SU-DHL-6 (cell line): ENCODE data around the gene ISYNA1.

Experiments used
- H2AFZ ChIP-seq: fragments of 200-600 bp; sonication (generic); 2 replicates; pipeline ENCODE4 v1.6.1; 2014; ENCODE audit warnings: low read depth, mild to moderate bottlenecking, moderate library complexity, mixed read lengths, antibody characterized with exemption, low read length; ENCODE audit not compliant: severe bottlenecking
- H3F3A ChIP-seq: fragments of 200-600 bp; shearing (Covaris generic); 2 replicates; pipeline ENCODE4 v1.6.0; 2016; ENCODE audit warnings: antibody characterized with exemption, mild to moderate bottlenecking; ENCODE audit not compliant: insufficient read depth
- H3K27ac ChIP-seq: fragments of 200-600 bp; sonication (generic); 2 replicates; pipeline ENCODE4 v1.5.1; 2016; ENCODE audit warnings: low read depth, mild to moderate bottlenecking, low read length, moderate library complexity, mixed read lengths
- H3K27me3 ChIP-seq: fragments of 200-600 bp; sonication (generic), shearing (Covaris generic); 2 replicates; pipeline ENCODE4 v1.6.0; 2014; ENCODE audit warnings: mild to moderate bottlenecking, low read length
- H3K36me3 ChIP-seq: fragments of 200-600 bp; sonication (generic); 2 replicates; pipeline ENCODE4 v1.6.1; 2014; ENCODE audit warnings: mild to moderate bottlenecking, low read length, mixed read lengths
- H3K4me2 ChIP-seq: fragments of 300-600, 200-600 bp; shearing (Covaris generic), sonication (generic); 2 replicates; pipeline ENCODE4 v1.6.0; 2014; ENCODE audit warnings: low read length, low read depth, mild to moderate bottlenecking; ENCODE audit not compliant: poor library complexity, severe bottlenecking
- H3K4me3 ChIP-seq: fragments of 200-600 bp; sonication (generic); 2 replicates; pipeline ENCODE4 v1.5.1; 2014; ENCODE audit warnings: antibody characterized with exemption, low read length, mild to moderate bottlenecking, mixed read lengths; ENCODE audit not compliant: insufficient read depth, poor library complexity, severe bottlenecking
- H3K79me2 ChIP-seq: fragments of 200-600 bp; sonication (generic); 2 replicates; pipeline ENCODE4 v1.6.1; 2014; ENCODE audit warnings: mild to moderate bottlenecking, low read length, moderate library complexity; ENCODE audit not compliant: insufficient read depth
- H3K9ac ChIP-seq: fragments of 200-600 bp; sonication (generic); 2 replicates; pipeline ENCODE4 v1.7.0; 2014; ENCODE audit warnings: mild to moderate bottlenecking, low read length
- H3K9me2 ChIP-seq: fragments of 200-600 bp; sonication (generic); replicated peaks from 2 replicates; pipeline ENCODE4 v1.6.1; 2014; ENCODE audit warnings: low read length; ENCODE audit not compliant: insufficient read depth
- H3K9me3 ChIP-seq: fragments of 200-600 bp; sonication (generic); 2 replicates; pipeline ENCODE4 v1.6.1; 2014; ENCODE audit warnings: low read length, mixed read lengths; ENCODE audit not compliant: insufficient read depth
- H4K20me1 ChIP-seq: fragments of 200-600 bp; sonication (generic); 2 replicates; pipeline ENCODE4 v1.6.1; 2014; ENCODE audit warnings: low read depth, mild to moderate bottlenecking, antibody characterized with exemption, low read length, moderate library complexity, mixed read lengths
- EZH2phosphoT487 ChIP-seq: fragments of 200-600 bp; sonication (generic), shearing (Covaris generic); conservative IDR thresholded peaks from 2 replicates; pipeline ENCODE4 v1.6.1; 2018; ENCODE audit warnings: mild to moderate bottlenecking, antibody characterized with exemption, low read length, moderate library complexity, mixed read lengths
- TF ChIP-seq, protein P1 (sequence below): fragments of 200-600 bp; sonication (generic); IDR thresholded peaks from one replicate; pipeline ENCODE4 v1.5.1; 2017; ENCODE audit warnings: antibody characterized with exemption, mild to moderate bottlenecking, low read length, moderate library complexity; ENCODE audit not compliant: insufficient read depth, poor library complexity, severe bottlenecking

ISYNA1 gene

DNA sequence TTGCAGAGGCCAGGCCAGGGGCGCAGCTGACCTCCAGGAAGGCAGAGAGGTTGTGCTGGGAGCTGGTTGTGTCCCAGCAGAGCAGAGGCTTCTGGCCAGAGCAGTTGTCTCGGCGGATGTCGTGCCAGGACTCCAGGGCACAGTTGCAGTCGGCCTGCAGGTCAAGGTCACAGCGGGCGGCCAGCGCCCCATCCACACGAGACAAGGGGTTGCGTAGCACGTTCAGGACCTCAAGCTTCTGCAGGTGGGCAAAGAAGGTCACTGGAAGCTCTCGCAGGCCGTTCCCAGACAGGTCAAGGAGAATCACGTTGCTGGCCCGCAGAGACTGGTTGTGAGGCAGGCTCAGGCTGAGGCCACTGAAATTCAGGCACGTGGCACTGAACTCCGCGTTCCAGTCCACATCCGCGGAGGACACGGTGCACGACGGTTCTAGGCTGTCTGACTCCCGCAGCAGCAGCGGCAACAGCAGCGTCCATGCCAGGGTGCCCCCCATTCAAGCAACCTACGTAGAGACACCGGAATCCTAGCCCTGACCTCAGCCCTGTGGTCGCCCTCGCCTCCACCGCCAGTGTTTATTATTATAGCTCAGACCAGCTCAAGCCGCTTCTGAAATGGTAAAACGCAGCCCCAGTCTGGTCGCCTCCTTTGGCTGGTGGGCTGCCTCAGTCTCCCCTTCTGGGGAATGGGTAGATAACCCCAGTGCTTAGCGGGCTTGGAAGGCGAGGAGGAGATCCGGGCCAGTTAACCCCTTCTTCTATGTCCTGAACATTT, 41.3 kb downstream of the ISYNA1 start:
- Histone ChIP-seq H3K4me3 (no peak overlapping the region), H3K27me3 (no peaks in the 10 kb centered on the region; the same call in 1 of the 2 replicates), H3K9ac (no peak overlapping the region; the same call in 1 of the 2 replicates), H3K27ac (no peak overlapping the region), H3F3A (no peaks in the 10 kb centered on the region), H3K79me2 (no peaks in the 10 kb centered on the region), H3K4me2 (peak overlapping the region; percentile 22), H2AFZ (no peak overlapping the region), H3K9me3 (no peaks in the 10 kb centered on the region), H4K20me1 (no peaks in the 10 kb centered on the region), H3K36me3 (no peaks in the 10 kb centered on the region), H3K9me2 (no peaks in the 10 kb centered on the region)
- TF ChIP-seq, protein P1, sequence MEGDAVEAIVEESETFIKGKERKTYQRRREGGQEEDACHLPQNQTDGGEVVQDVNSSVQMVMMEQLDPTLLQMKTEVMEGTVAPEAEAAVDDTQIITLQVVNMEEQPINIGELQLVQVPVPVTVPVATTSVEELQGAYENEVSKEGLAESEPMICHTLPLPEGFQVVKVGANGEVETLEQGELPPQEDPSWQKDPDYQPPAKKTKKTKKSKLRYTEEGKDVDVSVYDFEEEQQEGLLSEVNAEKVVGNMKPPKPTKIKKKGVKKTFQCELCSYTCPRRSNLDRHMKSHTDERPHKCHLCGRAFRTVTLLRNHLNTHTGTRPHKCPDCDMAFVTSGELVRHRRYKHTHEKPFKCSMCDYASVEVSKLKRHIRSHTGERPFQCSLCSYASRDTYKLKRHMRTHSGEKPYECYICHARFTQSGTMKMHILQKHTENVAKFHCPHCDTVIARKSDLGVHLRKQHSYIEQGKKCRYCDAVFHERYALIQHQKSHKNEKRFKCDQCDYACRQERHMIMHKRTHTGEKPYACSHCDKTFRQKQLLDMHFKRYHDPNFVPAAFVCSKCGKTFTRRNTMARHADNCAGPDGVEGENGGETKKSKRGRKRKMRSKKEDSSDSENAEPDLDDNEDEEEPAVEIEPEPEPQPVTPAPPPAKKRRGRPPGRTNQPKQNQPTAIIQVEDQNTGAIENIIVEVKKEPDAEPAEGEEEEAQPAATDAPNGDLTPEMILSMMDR, result no peak
- no peak for TF ChIP-seq EZH2phosphoT487

DNA sequence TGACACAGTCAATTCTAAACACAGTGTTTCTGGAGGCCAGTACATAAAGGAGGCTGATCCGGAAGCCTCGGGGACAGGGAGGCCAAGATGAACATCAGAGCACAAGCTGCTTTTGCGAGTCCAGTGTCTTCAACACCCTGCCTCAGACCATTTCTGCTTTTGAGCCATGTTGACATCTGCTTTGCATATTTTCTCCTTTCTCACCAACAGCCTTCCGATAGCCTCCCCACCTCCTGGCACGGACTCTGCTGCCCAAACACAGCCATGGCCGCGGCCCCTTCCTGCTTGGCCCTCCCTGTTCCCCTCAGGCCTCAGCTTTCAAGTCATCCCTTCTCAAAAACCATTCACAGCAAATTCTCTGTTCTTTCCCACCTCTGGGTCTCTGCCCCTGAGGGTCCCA, 44.1 kb downstream of the ISYNA1 start:
- Histone ChIP-seq H3K9me2 (no peaks in the 10 kb centered on the region), H2AFZ (no peak overlapping the region), H3K9me3 (no peaks in the 10 kb centered on the region), H3K79me2 (no peaks in the 10 kb centered on the region), H3K9ac (no peak overlapping the region), H4K20me1 (no peaks in the 10 kb centered on the region), H3K27me3 (no peaks in the 10 kb centered on the region; the same call in 1 of the 2 replicates), H3F3A (no peaks in the 10 kb centered on the region), H3K4me3 (no peak overlapping the region), H3K4me2 (no peak overlapping the region), H3K36me3 (no peaks in the 10 kb centered on the region), H3K27ac (no peak overlapping the region)
- no peak for TF ChIP-seq EZH2phosphoT487
- TF ChIP-seq, protein P1, result no peak

DNA sequence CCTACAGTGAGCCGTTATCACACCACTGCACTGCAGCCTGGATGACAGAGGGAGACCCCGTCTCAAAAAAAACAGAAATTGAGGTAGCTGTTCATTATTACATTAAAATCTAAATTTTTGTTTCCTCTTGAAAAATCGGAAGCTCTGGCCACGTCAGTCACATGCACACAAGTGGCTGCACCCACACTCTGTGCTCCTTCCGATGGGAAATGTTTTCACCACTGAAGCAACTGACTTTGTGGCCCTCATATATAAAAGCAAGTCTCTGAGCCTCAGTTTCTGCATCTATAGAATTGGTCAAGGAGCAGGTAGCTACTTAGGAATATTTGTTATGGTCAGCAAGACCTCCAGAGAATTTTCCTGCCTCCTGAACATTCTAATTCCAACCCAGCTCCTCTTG, 45.0 kb downstream of the ISYNA1 start:
- H3K4me2 ChIP-seq, result no peak overlapping the region
- H3F3A ChIP-seq, result no peaks in the 10 kb centered on the region
- no peaks in the 10 kb centered on the region for H3K36me3 ChIP-seq
- TF ChIP-seq, protein P1, result no peak
- no peak for TF ChIP-seq EZH2phosphoT487
- no peaks in the 10 kb centered on the region for H3K9me2 ChIP-seq
- no peaks in the 10 kb centered on the region for H3K9me3 ChIP-seq
- no peaks in the 10 kb centered on the region; the same call in 1 of the 2 replicates for H3K27me3 ChIP-seq
- H3K27ac ChIP-seq, result no peak overlapping the region
- no peak overlapping the region for H2AFZ ChIP-seq
- H3K79me2 ChIP-seq, result no peaks in the 10 kb centered on the region
- no peak overlapping the region for H3K4me3 ChIP-seq
- H4K20me1 ChIP-seq, result no peaks in the 10 kb centered on the region
- no peak overlapping the region for H3K9ac ChIP-seq
